HepG2 (cell line): ENCODE data around the gene FRMD4B. TPM values are rescaled to one million over a fixed set of nuclear protein-coding genes. Genes with fewer than 3 reads are reported as not detected.

Source experiments
- ATAC-seq: fragments of 200-7000 bp; cut with Tn5 transposase; 3 replicates; pipeline ENCODE4 v1.9.1; 2020; ENCODE audit warnings: mild to moderate bottlenecking, moderate library complexity
- BruUV-seq: library from RNA; stranded (reverse); fragments of 400-500 nt; replicated peaks from 2 replicates; lab custom pipeline; 2021; lab: Mats Ljungman, UMichigan
- CTCF ChIA-PET: fragments of 300-600 bp; formaldehyde crosslinking; extraction: SDS; loops from one replicate; lab custom pipeline; 2021; ENCODE audit warnings: low total read pairs, inconsistent platforms, low intra/inter-chr PET ratio; lab: Yijun Ruan, JAX
- POLR2A ChIA-PET: fragments of 350-600 bp; sonication (Branson Sonifier 250); formaldehyde crosslinking; loops from one replicate; lab custom pipeline; 2020; ENCODE audit warnings: antibody characterized with exemption, inconsistent platforms; lab: Yijun Ruan, JAX
- DNase-seq: peaks from one replicate; pipeline ENCODE4 v3.0.0-alpha.2; 2015; ENCODE audit warnings: low spot score
- FAIRE-seq: peaks from 3 replicates; lab custom pipeline; 2011; peaks lifted over from hg19 to GRCh38; lab: Jason Lieb, UNC
- H2AFZ ChIP-seq: one replicate; pipeline ENCODE4 v1.6.1; 2011; ENCODE audit warnings: low read length, inconsistent platforms
- H3K27ac ChIP-seq: fragments of 300-600 bp; 3 replicates; pipeline ENCODE4 v1.8.0; 2011; ENCODE audit warnings: mixed run types, mild to moderate bottlenecking, mixed read lengths, low read length, inconsistent platforms; ENCODE audit not compliant: insufficient read depth; ENCODE audit errors: extremely low read length
- H3K27me3 ChIP-seq, 2 experiments: fragments of 200-600 bp in 1 of 2; 2 replicates in 1 of 2; 3 replicates in 1 of 2; pipeline versions ENCODE4 v1.6.0 to v1.8.0; 2011; ENCODE audit warnings: low read length in 2 of 2, mild to moderate bottlenecking in 2 of 2, moderate library complexity in 2 of 2, inconsistent platforms in 1 of 2; ENCODE audit not compliant: insufficient read depth in 2 of 2, control insufficient read depth in 1 of 2
- H3K36me3 ChIP-seq, 2 experiments: fragments of 200-600 bp in 1 of 2; replicated peaks in 1 of 2; 2 replicates in 1 of 2; 3 replicates in 1 of 2; pipeline versions ENCODE4 v1.5.1 to v1.8.0; 2011; ENCODE audit warnings: low read length in 2 of 2, inconsistent platforms in 1 of 2; ENCODE audit not compliant: insufficient read depth in 2 of 2, control insufficient read depth in 1 of 2
- H3K4me1 ChIP-seq: 2 replicates; pipeline ENCODE4 v1.5.1; 2012; ENCODE audit warnings: low read length, inconsistent platforms; ENCODE audit not compliant: insufficient read depth
- H3K4me2 ChIP-seq: 2 replicates; pipeline ENCODE4 v1.6.0; 2011; ENCODE audit warnings: low read depth, low read length, inconsistent platforms
- H3K4me3 ChIP-seq, 3 experiments: fragments of 200-600 bp in 1 of 3; sonication (generic), shearing (Covaris generic) in 1 of 3; replicated peaks in 1 of 3; 2 replicates each; pipeline ENCODE4 v1.5.1; 2011 to 2016; ENCODE audit warnings: low read length in 3 of 3, inconsistent platforms in 2 of 3, low read depth in 2 of 3, mild to moderate bottlenecking in 2 of 3, control low read depth in 1 of 3, mixed read lengths in 1 of 3; ENCODE audit not compliant: insufficient read depth in 1 of 3
- H3K79me2 ChIP-seq: one replicate; pipeline ENCODE4 v1.6.1; 2011; ENCODE audit warnings: low read length, inconsistent platforms; ENCODE audit not compliant: insufficient read depth
- H3K9ac ChIP-seq: 2 replicates; pipeline ENCODE4 v1.6.0; 2011; ENCODE audit warnings: mild to moderate bottlenecking, low read depth, low read length, inconsistent platforms; ENCODE audit not compliant: insufficient read depth
- H3K9me3 ChIP-seq: 2 replicates; pipeline ENCODE4 v1.5.1; 2012; ENCODE audit warnings: mild to moderate bottlenecking, low read length
- H4K20me1 ChIP-seq: 2 replicates; pipeline ENCODE4 v1.6.0; 2011; ENCODE audit warnings: inconsistent platforms, mild to moderate bottlenecking, low read length, moderate library complexity; ENCODE audit not compliant: insufficient read depth
- CENPT ChIP-seq: sonication (generic); formaldehyde crosslinking; IDR thresholded peaks from 2 replicates; pipeline ENCODE4 v1.8.0; 2022; ENCODE audit warnings: low read depth, mild to moderate bottlenecking, moderate library complexity, missing genetic modification reagents
- ESRRA ChIP-seq: sonication (generic); formaldehyde crosslinking; IDR thresholded peaks from 2 replicates; pipeline ENCODE4 v1.5.1; 2020; ENCODE audit warnings: mild to moderate bottlenecking, low read depth, missing genetic modification reagents
- FOXM1 ChIP-seq: sonication (generic); formaldehyde crosslinking; IDR thresholded peaks from 2 replicates; pipeline ENCODE4 v1.5.0; 2020; ENCODE audit warnings: missing genetic modification reagents
- GPN1 ChIP-seq: sonication (generic); formaldehyde crosslinking; IDR thresholded peaks from 2 replicates; pipeline ENCODE4 v1.5.1; 2020; ENCODE audit warnings: missing genetic modification reagents, borderline replicate concordance
- HCFC1 ChIP-seq: fragments of 150-350 bp; IDR thresholded peaks from 2 replicates; pipeline ENCODE4 v1.6.1; 2014; ENCODE audit warnings: low read depth, low read length
- KLF13 ChIP-seq: sonication (generic); formaldehyde crosslinking; IDR thresholded peaks from 2 replicates; pipeline ENCODE4 v1.4.0; 2020; ENCODE audit warnings: mild to moderate bottlenecking, missing genetic modification reagents
- KLF6 ChIP-seq: IDR thresholded peaks from 2 replicates; pipeline ENCODE4 v1.8.0; 2016; ENCODE audit warnings: missing biosample characterization, missing genetic modification reagents
- MATR3 ChIP-seq: sonication (generic); formaldehyde crosslinking; IDR thresholded peaks from 2 replicates; pipeline ENCODE4 v1.4.0; 2020; ENCODE audit warnings: missing genetic modification reagents
- RBFOX2 ChIP-seq: fragments of 200-400 bp; formaldehyde crosslinking; IDR thresholded peaks from 2 replicates; pipeline ENCODE4 v1.6.1; 2017; ENCODE audit warnings: low read depth, mild to moderate bottlenecking, low read length
- SSRP1 ChIP-seq: IDR thresholded peaks from 2 replicates; pipeline ENCODE4 v1.6.1; 2016; ENCODE audit warnings: control low read depth
- THAP7 ChIP-seq: sonication (generic); formaldehyde crosslinking; IDR thresholded peaks from 2 replicates; pipeline ENCODE4 v1.8.1; 2023; ENCODE audit warnings: mild to moderate bottlenecking, missing genetic modification reagents
- ZBTB8A ChIP-seq: sonication (generic); formaldehyde crosslinking; IDR thresholded peaks from 2 replicates; pipeline ENCODE4 v1.4.0; 2020; ENCODE audit warnings: mild to moderate bottlenecking, low read depth, missing genetic modification reagents, borderline replicate concordance
- ZNF33A ChIP-seq: sonication (generic); formaldehyde crosslinking; IDR thresholded peaks from 2 replicates; pipeline ENCODE4 v1.5.1; 2020; ENCODE audit warnings: missing genetic modification reagents, mild to moderate bottlenecking, moderate library complexity, borderline replicate concordance
- ZNF737 ChIP-seq: sonication (generic); formaldehyde crosslinking; IDR thresholded peaks from 2 replicates; pipeline ENCODE4 v1.5.0; 2020; ENCODE audit warnings: missing genetic modification reagents, mild to moderate bottlenecking, borderline replicate concordance
- WGBS: methylation state at CpG from one replicate; pipeline ENCODE4 v1.1.6; 2017; ENCODE audit warnings: low lambda C conversion rate; 5-methylcytosine and 5-hydroxymethylcytosine counted together
- in situ Hi-C: cut with HindIII; loops from 2 replicates; pipeline ENCODE4 v1.10.0; 2017; ENCODE audit warnings: low pct_unique_long_range_greater_than_20kb; ENCODE audit not compliant: extremely low pct_ligation_motif_present
- intact Hi-C: fragments of 100-400 bp; cut with micrococcal nuclease; formaldehyde crosslinking; loops from one replicate; pipeline ENCODE4 v1.10.0; 2022; ENCODE audit not compliant: unreplicated experiment
- polyA plus RNA-seq, 8 experiments: library from polyadenylated mRNA; depleted of rRNA in 3 of 8; stranded (reverse) in 7 of 8; unstranded in 1 of 8; fragments of >200 nt; fragmentation: Illumina TruSeq in 4 of 8; extraction: Trizol in 4 of 8; gene quantifications; 2 replicates each; pipeline versions ENCODE4 v1.2.1 to v1.2.3, GENCODE V29; 2011 to 2016; ENCODE audit warnings: low read depth in 4 of 8, missing spikeins in 1 of 8, mixed read lengths in 1 of 8; ENCODE audit not compliant: insufficient read depth in 1 of 8
- total RNA-seq, 5 experiments: library from RNA; depleted of rRNA; stranded (reverse); fragments of >200 nt; fragmentation: Illumina TruSeq; extraction: Trizol; gene quantifications; 2 replicates each; pipeline ENCODE4 v1.2.3, GENCODE V29; 2016; ENCODE audit warnings: low read depth in 1 of 5
- TF ChIP-seq, protein P1 (sequence below): sonication (generic); formaldehyde crosslinking; IDR thresholded peaks from 2 replicates; pipeline ENCODE4 v1.4.0; 2020; ENCODE audit warnings: mild to moderate bottlenecking, missing genetic modification reagents

Gene FRMD4B
- total and polyA plus RNA-seq, 2 of the 13 experiments (the other 11 are each of a cell fraction or from before 2014, with no cell fraction given), result 3.0 to 3.3 TPM

GRCh38 chr3:69121950-69122349 is 263.9 kb downstream of the FRMD4B start:
- Histone ChIP-seq H3K27ac (no peak overlapping the region), H3K79me2 (no peaks in the 10 kb centered on the region), H4K20me1 (no peaks in the 10 kb centered on the region), H3K4me2 (0 out of 2 replicates have a peak overlapping the region, but pooled peaks have one; percentile 19), H3K36me3 (no peaks in the 10 kb centered on the region), H3K9ac (no peak overlapping the region), H3K4me1 (no peaks in the 10 kb centered on the region), H2AFZ (no peak overlapping the region), H3K27me3 (peaks cover 0 to under 1% of the 10 kb centered on the region in 2 experiments; a peak in 1 of 5 replicates), H3K4me3 (no peak overlapping the region; a peak in 1 of 6 replicates), H3K9me3 (no peaks in the 10 kb centered on the region)
- CTCF ChIA-PET, result interaction anchor here (0.7 to 2.4 kb wide), 3 partner anchors 184 to 549 kb away, joined by 4 to 18 read pairs (median 9); no protein-coding TSS in a partner anchor
- POLR2A ChIA-PET, result no interaction called here
- BruUV-seq, result no TSS peak
- no peak for FAIRE-seq
- intact Hi-C loops (loop anchor here (1.0 to 5.0 kb wide), 3 partner anchors 185 to 303 kb away; no protein-coding TSS in a partner anchor), in situ Hi-C loops (loop anchor here (25.0 kb wide), 1 partner anchor 540 kb away; no protein-coding TSS in a partner anchor)
- DNase-seq, result no peak
- ATAC-seq, result no peak
- no peak for TF ChIP-seq RBFOX2
- TF ChIP-seq FOXM1 (CRISPR knock-in tag), result no peak
- no peak for TF ChIP-seq KLF13 (CRISPR knock-in tag)
- TF ChIP-seq MATR3 (CRISPR knock-in tag), result no peak
- TF ChIP-seq THAP7 (CRISPR knock-in tag), result no peak
- TF ChIP-seq HCFC1, result no peak
- no peak for TF ChIP-seq GPN1 (CRISPR knock-in tag)
- WGBS, result 16% methylated on average over 8 of the region's 8 CpGs

GRCh38 chr3:69121513-69121912 is 264.4 kb downstream of the FRMD4B start:
- intact Hi-C loops, result loop anchor here (1.0 to 5.0 kb wide), 3 partner anchors 185 to 304 kb away; no protein-coding TSS in a partner anchor
- ChIA-PET POLR2A (no interaction called here), CTCF (interaction anchor here (0.7 to 2.4 kb wide), 4 partner anchors 185 to 549 kb away, joined by 4 to 18 read pairs (median 6); no protein-coding TSS in a partner anchor)
- DNase-seq (no peak), FAIRE-seq (no peak), ATAC-seq (no peak)
- Histone ChIP-seq H3K4me1 (no peaks in the 10 kb centered on the region), H3K9ac (no peak overlapping the region), H3K36me3 (no peaks in the 10 kb centered on the region), H3K4me3 (no peak overlapping the region), H3K27me3 (peaks cover 0 to 5% of the 10 kb centered on the region in 2 experiments; a peak in 1 of 5 replicates), H4K20me1 (no peaks in the 10 kb centered on the region), H3K79me2 (no peaks in the 10 kb centered on the region), H3K9me3 (no peaks in the 10 kb centered on the region), H3K4me2 (no peak overlapping the region), H3K27ac (no peak overlapping the region), H2AFZ (no peak overlapping the region)
- BruUV-seq, result no TSS peak
- in situ Hi-C loops, result loop anchor here (25.0 kb wide), 1 partner anchor 541 kb away; no protein-coding TSS in a partner anchor
- 68% methylated on average over 6 of the region's 6 CpGs for WGBS
- TF ChIP-seq ZBTB8A (CRISPR knock-in tag), result no peak
- no peak for TF ChIP-seq ZNF737
- TF ChIP-seq SSRP1 (CRISPR knock-in tag), result no peak
- TF ChIP-seq ESRRA (CRISPR knock-in tag), result no peak
- TF ChIP-seq ZNF33A, result no peak
- TF ChIP-seq, protein P1, sequence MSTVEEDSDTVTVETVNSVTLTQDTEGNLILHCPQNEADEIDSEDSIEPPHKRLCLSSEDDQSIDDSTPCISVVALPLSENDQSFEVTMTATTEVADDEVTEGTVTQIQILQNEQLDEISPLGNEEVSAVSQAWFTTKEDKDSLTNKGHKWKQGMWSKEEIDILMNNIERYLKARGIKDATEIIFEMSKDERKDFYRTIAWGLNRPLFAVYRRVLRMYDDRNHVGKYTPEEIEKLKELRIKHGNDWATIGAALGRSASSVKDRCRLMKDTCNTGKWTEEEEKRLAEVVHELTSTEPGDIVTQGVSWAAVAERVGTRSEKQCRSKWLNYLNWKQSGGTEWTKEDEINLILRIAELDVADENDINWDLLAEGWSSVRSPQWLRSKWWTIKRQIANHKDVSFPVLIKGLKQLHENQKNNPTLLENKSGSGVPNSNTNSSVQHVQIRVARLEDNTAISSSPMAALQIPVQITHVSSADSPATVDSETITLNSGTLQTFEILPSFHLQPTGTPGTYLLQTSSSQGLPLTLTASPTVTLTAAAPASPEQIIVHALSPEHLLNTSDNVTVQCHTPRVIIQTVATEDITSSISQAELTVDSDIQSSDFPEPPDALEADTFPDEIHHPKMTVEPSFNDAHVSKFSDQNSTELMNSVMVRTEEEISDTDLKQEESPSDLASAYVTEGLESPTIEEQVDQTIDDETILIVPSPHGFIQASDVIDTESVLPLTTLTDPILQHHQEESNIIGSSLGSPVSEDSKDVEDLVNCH (CRISPR knock-in tag), result no peak
- TF ChIP-seq KLF6 (CRISPR knock-in tag), result no peak
- TF ChIP-seq CENPT (CRISPR knock-in tag), result no peak
